Brain microvascular endothelial cell (primary cell): ENCODE data around the gene DAPK1.

Source experiments
- DNase-seq: peaks from one replicate; pipeline ENCODE4 v3.0.0-alpha.2; 2020
- H3K27ac ChIP-seq: fragments of 250-450 bp; sonication (Bioruptor Pico); 2 replicates; pipeline ENCODE4 v1.5.1; 2020; ENCODE audit warnings: mild to moderate bottlenecking, moderate library complexity
- H3K27me3 ChIP-seq: fragments of 250-450 bp; sonication (Bioruptor Pico); replicated peaks from 2 replicates; pipeline ENCODE4 v1.5.1; 2020; ENCODE audit warnings: mild to moderate bottlenecking
- H3K36me3 ChIP-seq: fragments of 250-450 bp; sonication (Bioruptor Pico); replicated peaks from 2 replicates; pipeline ENCODE4 v1.5.1; 2020; ENCODE audit warnings: mild to moderate bottlenecking
- H3K4me3 ChIP-seq: 2 replicates; pipeline ENCODE4 v1.5.1; 2011; ENCODE audit warnings: low read depth, mild to moderate bottlenecking, control low read depth, low read length, moderate library complexity
- CTCF ChIP-seq: IDR thresholded peaks from 2 replicates; pipeline ENCODE4 v1.5.1; 2011; ENCODE audit warnings: low read depth, mild to moderate bottlenecking, moderate library complexity, low read length, control low read depth, inconsistent platforms; ENCODE audit errors: missing control alignments
- in situ Hi-C: cut with HindIII; loops from 2 replicates; pipeline ENCODE4 v1.10.0; 2017; ENCODE audit warnings: low sequenced_read_pairs, low pct_ligation_motif_present

DAPK1 gene

GRCh38 chr9:87588339-87588738, 90.7 kb downstream of the DAPK1 start:
- TF ChIP-seq CTCF: no peak
- no peak for DNase-seq
- no peaks in the 10 kb centered on the region for H3K27me3 ChIP-seq
- H3K4me3 ChIP-seq: no peak overlapping the region
- no peaks in the 10 kb centered on the region for H3K36me3 ChIP-seq
- no peak overlapping the region for H3K27ac ChIP-seq
- in situ Hi-C loops: no loop called here

GRCh38 chr9:87590996-87591395, 93.3 kb downstream of the DAPK1 start:
- in situ Hi-C loops: no loop called here
- no peaks in the 10 kb centered on the region for H3K36me3 ChIP-seq
- no peaks in the 10 kb centered on the region for H3K27me3 ChIP-seq
- TF ChIP-seq CTCF: no peak
- no peak for DNase-seq
- no peak overlapping the region for H3K27ac ChIP-seq
- no peak overlapping the region for H3K4me3 ChIP-seq

GRCh38 chr9:87592554-87593358, 95.1 kb downstream of the DAPK1 start:
- H3K27ac ChIP-seq: peak overlapping the region; percentile 61
- no peaks in the 10 kb centered on the region for H3K36me3 ChIP-seq
- in situ Hi-C loops: no loop called here
- no peak for TF ChIP-seq CTCF
- no peak overlapping the region for H3K4me3 ChIP-seq
- DNase-seq: peak; percentile 72
- no peaks in the 10 kb centered on the region for H3K27me3 ChIP-seq

- Histone ChIP-seq H3K27ac (no peak overlapping the region), H3K27me3 (no peaks in the 10 kb centered on the region), H3K4me3 (no peak overlapping the region), H3K36me3 (no peaks in the 10 kb centered on the region)
- in situ Hi-C loops: no loop called here
- TF ChIP-seq CTCF: no peak
- DNase-seq: no peak
Measured at GRCh38 chr9:87593359-87593980, 95.8 kb downstream of the DAPK1 start.

- no peak overlapping the region for H3K4me3 ChIP-seq
- DNase-seq: peak; percentile 45
- no peaks in the 10 kb centered on the region for H3K36me3 ChIP-seq
- no peaks in the 10 kb centered on the region for H3K27me3 ChIP-seq
- TF ChIP-seq CTCF: no peak
- in situ Hi-C loops: no loop called here
- H3K27ac ChIP-seq: no peak overlapping the region
Measured at GRCh38 chr9:87594194-87594593, 96.5 kb downstream of the DAPK1 start.
